Neural cell (in vitro differentiated cells): ENCODE data around the gene POLK. TPM values are rescaled to one million over a fixed set of nuclear protein-coding genes. Genes with fewer than 3 reads are reported as not detected.

Experiments
- H2AFZ ChIP-seq: fragments of 200-600, 300-800 bp; sonication (generic), shearing (Covaris generic); 2 replicates; pipeline ENCODE4 v1.6.0; 2014; ENCODE audit warnings: low read depth, mild to moderate bottlenecking, antibody characterized with exemption, low read length, moderate library complexity
- H3F3A ChIP-seq: fragments of 200-600 bp; shearing (Covaris generic); 2 replicates; pipeline ENCODE4 v1.6.1; 2016; ENCODE audit warnings: mild to moderate bottlenecking, moderate library complexity, mixed read lengths, antibody characterized with exemption, low read length; ENCODE audit not compliant: insufficient read depth, poor library complexity, severe bottlenecking
- H3K27ac ChIP-seq: fragments of 200-600, 300-800 bp; sonication (generic), shearing (Covaris generic); 2 replicates; pipeline ENCODE4 v1.5.1; 2014; ENCODE audit warnings: mild to moderate bottlenecking, low read length, moderate library complexity
- H3K27me3 ChIP-seq: fragments of 300-800, 200-600 bp; sonication (generic), shearing (Covaris generic); 2 replicates; pipeline ENCODE4 v1.6.0; 2014; ENCODE audit warnings: mild to moderate bottlenecking, low read depth, low read length, moderate library complexity; ENCODE audit not compliant: insufficient read depth
- H3K36me3 ChIP-seq: fragments of 300-800, 200-600 bp; sonication (generic), shearing (Covaris generic); 2 replicates; pipeline ENCODE4 v1.5.1; 2014; ENCODE audit warnings: mild to moderate bottlenecking, antibody characterized with exemption, low read length, moderate library complexity; ENCODE audit not compliant: insufficient read depth
- H3K4me2 ChIP-seq: fragments of 300-800, 200-600 bp; sonication (generic), shearing (Covaris generic); 2 replicates; pipeline ENCODE4 v1.6.0; 2014; ENCODE audit warnings: mild to moderate bottlenecking, low read length
- H3K4me3 ChIP-seq: fragments of 300-800, 200-600 bp; sonication (generic), shearing (Covaris generic); 2 replicates; pipeline ENCODE4 v1.5.1; 2014; ENCODE audit warnings: mild to moderate bottlenecking, low read length, moderate library complexity
- H3K79me2 ChIP-seq: fragments of 200-600 bp; shearing (Covaris generic); replicated peaks from 2 replicates; pipeline ENCODE4 v1.6.0; 2014; ENCODE audit warnings: mild to moderate bottlenecking, low read length, moderate library complexity; ENCODE audit not compliant: insufficient read depth
- H3K9ac ChIP-seq: fragments of 300-800, 200-600 bp; sonication (generic), shearing (Covaris generic); 2 replicates; pipeline ENCODE4 v1.6.1; 2016; ENCODE audit warnings: mild to moderate bottlenecking, low read length, mixed read lengths
- H3K9me2 ChIP-seq: fragments of 200-600 bp; shearing (Covaris generic); 2 replicates; pipeline ENCODE4 v1.6.1; 2016; ENCODE audit warnings: mild to moderate bottlenecking, low read length, mixed read lengths; ENCODE audit not compliant: insufficient read depth
- H3K9me3 ChIP-seq: fragments of 200-600, 300-800 bp; sonication (generic), shearing (Covaris generic); 2 replicates; pipeline ENCODE4 v1.6.1; 2016; ENCODE audit warnings: mild to moderate bottlenecking, mixed run types, low read length, moderate library complexity, mixed read lengths
- H4K20me1 ChIP-seq: fragments of 200-600 bp; shearing (Covaris generic); 2 replicates; pipeline ENCODE4 v1.6.1; 2016; ENCODE audit warnings: mild to moderate bottlenecking, mixed run types; ENCODE audit not compliant: insufficient read depth
- CTCF ChIP-seq: fragments of 450-650 bp; IDR thresholded peaks from 2 replicates; pipeline ENCODE4 v1.5.1; 2014; ENCODE audit warnings: antibody characterized with exemption, mild to moderate bottlenecking, moderate library complexity; ENCODE audit not compliant: poor library complexity, severe bottlenecking
- EP300 ChIP-seq: fragments of 450-650 bp; conservative IDR thresholded peaks from 2 replicates; pipeline ENCODE4 v1.6.1; 2014; ENCODE audit warnings: antibody characterized with exemption, mild to moderate bottlenecking, moderate library complexity; ENCODE audit not compliant: poor library complexity, severe bottlenecking
- EZH2 ChIP-seq: fragments of 200-600, 300-800 bp; shearing (Covaris generic), sonication (generic); IDR thresholded peaks from 2 replicates; pipeline ENCODE4 v1.6.1; 2014; ENCODE audit warnings: antibody characterized with exemption, low read length, borderline replicate concordance, mild to moderate bottlenecking; ENCODE audit not compliant: insufficient read depth, poor library complexity, severe bottlenecking
- MXI1 ChIP-seq: fragments of 450-650 bp; conservative IDR thresholded peaks from 2 replicates; pipeline ENCODE4 v1.6.1; 2014; ENCODE audit warnings: antibody characterized with exemption, mild to moderate bottlenecking; ENCODE audit not compliant: poor library complexity, severe bottlenecking
- POLR2AphosphoS5 ChIP-seq: IDR thresholded peaks from 2 replicates; pipeline ENCODE4 v1.6.1; 2012
- RAD21 ChIP-seq: fragments of 450-650 bp; conservative IDR thresholded peaks from 2 replicates; pipeline ENCODE4 v1.6.1; 2014; ENCODE audit warnings: antibody characterized with exemption, mild to moderate bottlenecking, moderate library complexity
- REST ChIP-seq: IDR thresholded peaks from 2 replicates; pipeline ENCODE4 v1.6.1; 2012; ENCODE audit warnings: borderline replicate concordance
- SMC3 ChIP-seq: fragments of 450-650 bp; conservative IDR thresholded peaks from 2 replicates; pipeline ENCODE4 v1.6.1; 2014; ENCODE audit warnings: antibody characterized with exemption, mild to moderate bottlenecking, moderate library complexity; ENCODE audit not compliant: poor library complexity
- TAF1 ChIP-seq: IDR thresholded peaks from 2 replicates; pipeline ENCODE4 v1.6.1; 2012; ENCODE audit warnings: low read depth
- polyA plus RNA-seq: library from polyadenylated mRNA; depleted of rRNA; stranded (reverse); fragments of >200 nt; gene quantifications from 2 replicates; pipeline ENCODE4 v1.2.3, GENCODE V29; 2014

Gene POLK
- polyA plus RNA-seq, 1 donor from 2014 or later, result 36.4 TPM

DNA sequence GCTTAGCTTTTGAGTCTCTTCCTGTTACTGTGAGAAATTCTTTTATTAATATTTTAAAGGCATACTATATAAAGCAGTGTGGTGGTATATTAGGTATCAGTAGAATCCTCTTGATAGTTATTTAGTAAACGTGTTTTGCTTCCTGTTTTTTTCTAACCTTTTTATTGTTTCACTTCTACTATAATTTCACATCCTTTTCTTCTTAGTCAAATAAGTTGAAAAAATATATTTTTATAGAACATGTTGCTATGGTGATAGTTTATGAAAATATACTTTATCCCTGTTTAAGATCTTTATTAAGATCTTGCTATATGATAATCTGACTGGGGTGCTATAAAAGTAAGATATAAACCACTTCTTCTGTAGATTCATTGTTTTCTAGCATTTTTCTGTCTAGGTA, 2.1 kb downstream of the POLK start:
- H3K9me3 ChIP-seq, result no peaks in the 10 kb centered on the region
- peaks cover 5% of the 10 kb centered on the region for H3F3A ChIP-seq
- peak overlapping the region; percentile 87 for H3K4me3 ChIP-seq
- no peaks in the 10 kb centered on the region for H3K36me3 ChIP-seq
- no peak for TF ChIP-seq RAD21
- TF ChIP-seq SMC3, result no peak
- no peak for TF ChIP-seq TAF1
- TF ChIP-seq POLR2AphosphoS5, result no peak
- TF ChIP-seq EZH2, result no peak
- no peak for TF ChIP-seq EP300
- no peak for TF ChIP-seq CTCF
- no peak for TF ChIP-seq REST
- no peak for TF ChIP-seq MXI1
- H3K4me2 ChIP-seq, result peak overlapping the region; percentile 28
- H4K20me1 ChIP-seq, result no peaks in the 10 kb centered on the region
- no peak overlapping the region for H3K27ac ChIP-seq
- H3K9ac ChIP-seq, result no peak overlapping the region
- no peaks in the 10 kb centered on the region for H3K9me2 ChIP-seq
- H2AFZ ChIP-seq, result no peak overlapping the region
- peaks cover 75% of the 10 kb centered on the region for H3K79me2 ChIP-seq
- H3K27me3 ChIP-seq, result no peaks in the 10 kb centered on the region

DNA sequence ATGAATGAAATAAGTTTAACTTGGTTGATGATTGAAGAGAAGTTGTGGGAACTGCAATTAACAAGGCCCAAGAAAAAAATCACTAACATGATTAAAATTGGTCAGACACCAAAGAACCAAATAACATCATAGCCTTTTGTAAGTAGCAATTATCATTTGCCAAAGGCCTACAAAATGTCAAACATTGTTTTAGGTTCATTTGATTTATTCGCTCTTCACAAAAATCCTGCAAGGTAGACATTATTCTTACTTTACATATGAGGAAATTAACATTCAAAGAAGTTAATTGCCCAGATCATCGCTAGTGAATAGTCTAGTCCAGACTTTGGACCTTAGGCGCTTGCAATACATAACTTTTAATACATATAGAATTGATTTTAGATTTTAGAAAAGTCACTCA, 2.6 kb downstream of the POLK start:
- peaks cover 74% of the 10 kb centered on the region for H3K79me2 ChIP-seq
- H3K27me3 ChIP-seq, result no peaks in the 10 kb centered on the region
- H3K27ac ChIP-seq, result no peak overlapping the region
- no peak overlapping the region for H3K4me2 ChIP-seq
- no peak for TF ChIP-seq SMC3
- no peak for TF ChIP-seq REST
- no peak for TF ChIP-seq POLR2AphosphoS5
- TF ChIP-seq TAF1, result no peak
- no peak for TF ChIP-seq EP300
- TF ChIP-seq RAD21, result no peak
- no peak for TF ChIP-seq MXI1
- TF ChIP-seq CTCF, result no peak
- no peak for TF ChIP-seq EZH2
- H3K9me2 ChIP-seq, result no peaks in the 10 kb centered on the region
- H3K4me3 ChIP-seq, result no peak overlapping the region
- no peaks in the 10 kb centered on the region for H4K20me1 ChIP-seq
- H2AFZ ChIP-seq, result no peak overlapping the region
- H3K9ac ChIP-seq, result no peak overlapping the region
- H3F3A ChIP-seq, result peaks cover 5% of the 10 kb centered on the region
- no peaks in the 10 kb centered on the region for H3K36me3 ChIP-seq
- H3K9me3 ChIP-seq, result no peaks in the 10 kb centered on the region
